ENCODE results near the gene EPS8L2. TPM values are rescaled to one million over a fixed set of nuclear protein-coding genes. Genes with fewer than 3 reads are reported as not detected.

EPS8L2 gene
- total RNA-seq, 1 donor from 2014 or later: 3.0 TPM

DNA sequence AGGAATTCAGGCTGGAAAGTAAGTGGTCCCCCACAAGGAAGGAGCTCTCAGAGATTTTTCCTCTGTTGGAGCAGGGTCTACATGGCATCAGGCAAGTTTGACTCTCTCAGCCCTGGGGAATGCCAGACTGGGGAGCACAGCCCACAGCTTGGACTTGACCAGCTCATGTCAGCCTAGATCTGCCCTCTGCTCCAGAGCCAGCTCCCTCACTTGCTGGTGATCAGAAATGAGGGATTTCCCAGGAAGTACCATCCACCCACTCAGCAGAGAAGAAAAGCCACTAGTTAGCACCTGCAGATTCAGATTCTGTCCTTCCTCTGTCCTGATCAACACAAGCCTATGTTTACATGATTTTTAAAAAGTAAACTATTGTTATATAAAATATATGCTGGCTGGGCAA lies 54.2 kb downstream of the EPS8L2 start:
- no peak for DNase-seq (ENCODE audit: low read depth in 2 of 2)

DNA sequence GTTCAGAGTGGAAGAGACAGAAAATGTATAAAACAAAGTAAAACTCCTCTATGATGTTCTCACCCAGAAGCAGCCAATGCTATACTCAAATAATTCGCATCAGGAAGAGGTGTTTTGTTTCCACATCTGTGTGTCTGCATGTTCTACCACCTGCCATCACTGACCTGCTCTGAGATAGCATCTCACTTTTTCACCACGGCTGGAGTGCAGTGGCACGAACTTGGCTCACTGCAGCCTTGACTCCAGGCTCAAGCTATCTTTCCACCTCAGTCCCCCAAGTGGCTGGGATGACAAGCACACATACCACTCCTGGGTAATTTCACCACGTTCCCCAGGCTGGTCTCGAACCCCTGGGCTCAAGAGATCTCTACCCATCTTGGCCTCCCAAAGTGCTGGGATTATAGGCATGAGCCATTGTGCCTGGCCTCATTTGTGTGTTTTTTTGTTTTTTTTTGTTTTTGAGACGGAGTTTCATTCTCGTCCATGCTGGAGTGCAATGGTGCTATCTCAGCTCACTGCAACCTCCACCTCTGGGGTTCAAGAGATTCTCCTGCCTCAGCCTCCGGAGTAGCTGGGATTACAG lies 55.6 kb downstream of the EPS8L2 start:
- DNase-seq (ENCODE audit: low read depth in 2 of 2): no peak

DNA sequence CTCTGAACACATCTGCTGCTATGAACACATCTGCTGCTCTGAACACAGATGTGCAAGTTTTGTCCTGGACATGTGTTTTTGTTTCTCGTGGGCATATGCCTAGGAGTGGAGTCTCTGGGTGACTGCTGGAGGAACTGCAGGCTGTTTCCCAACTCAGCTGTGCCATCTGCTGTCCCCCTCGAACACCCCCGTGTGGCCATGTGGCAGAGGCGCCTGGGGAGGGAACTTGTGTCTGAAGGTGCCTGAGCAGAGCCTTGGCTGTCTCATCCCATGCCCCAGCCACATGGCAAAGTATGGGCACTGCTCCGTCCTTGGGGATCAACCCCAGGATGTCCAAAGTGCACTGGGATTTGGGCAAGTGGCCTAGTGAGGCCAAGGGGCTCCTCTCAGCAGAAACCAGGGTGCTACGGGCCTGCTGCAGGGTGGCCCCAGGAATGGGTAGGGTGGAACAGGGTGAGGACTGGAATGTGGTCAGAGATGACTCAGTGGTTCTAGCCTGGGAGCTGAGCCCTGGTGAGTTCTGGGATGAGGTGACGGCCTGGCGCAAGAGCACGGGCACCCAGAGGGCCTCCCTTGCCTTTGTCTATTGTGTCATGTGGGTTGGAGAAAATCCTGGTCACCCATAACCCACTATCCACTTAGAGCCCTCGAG lies 56.5 kb downstream of the EPS8L2 start:
- no peak for DNase-seq (ENCODE audit: low read depth in 2 of 2)

DNA sequence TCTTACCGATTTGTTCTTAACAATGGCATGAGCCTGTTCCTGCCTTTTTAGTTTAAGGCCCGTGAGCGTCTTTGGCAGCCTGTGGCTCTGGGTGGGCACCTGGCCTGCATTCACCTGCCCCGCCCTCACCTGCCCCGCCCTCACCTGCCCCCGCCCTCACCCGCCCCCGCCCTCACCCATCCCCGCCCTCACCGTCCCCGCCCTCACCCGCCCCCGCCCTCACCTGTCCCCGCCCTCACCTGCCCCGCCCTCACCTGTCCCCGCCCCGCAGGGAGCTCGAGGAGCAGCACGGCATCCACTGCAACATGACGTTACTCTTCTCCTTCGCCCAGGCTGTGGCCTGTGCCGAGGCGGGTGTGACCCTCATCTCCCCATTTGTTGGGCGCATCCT lies 57.0 kb downstream of the EPS8L2 start:
- no peak for DNase-seq (ENCODE audit: low read depth in 2 of 2)

DNA sequence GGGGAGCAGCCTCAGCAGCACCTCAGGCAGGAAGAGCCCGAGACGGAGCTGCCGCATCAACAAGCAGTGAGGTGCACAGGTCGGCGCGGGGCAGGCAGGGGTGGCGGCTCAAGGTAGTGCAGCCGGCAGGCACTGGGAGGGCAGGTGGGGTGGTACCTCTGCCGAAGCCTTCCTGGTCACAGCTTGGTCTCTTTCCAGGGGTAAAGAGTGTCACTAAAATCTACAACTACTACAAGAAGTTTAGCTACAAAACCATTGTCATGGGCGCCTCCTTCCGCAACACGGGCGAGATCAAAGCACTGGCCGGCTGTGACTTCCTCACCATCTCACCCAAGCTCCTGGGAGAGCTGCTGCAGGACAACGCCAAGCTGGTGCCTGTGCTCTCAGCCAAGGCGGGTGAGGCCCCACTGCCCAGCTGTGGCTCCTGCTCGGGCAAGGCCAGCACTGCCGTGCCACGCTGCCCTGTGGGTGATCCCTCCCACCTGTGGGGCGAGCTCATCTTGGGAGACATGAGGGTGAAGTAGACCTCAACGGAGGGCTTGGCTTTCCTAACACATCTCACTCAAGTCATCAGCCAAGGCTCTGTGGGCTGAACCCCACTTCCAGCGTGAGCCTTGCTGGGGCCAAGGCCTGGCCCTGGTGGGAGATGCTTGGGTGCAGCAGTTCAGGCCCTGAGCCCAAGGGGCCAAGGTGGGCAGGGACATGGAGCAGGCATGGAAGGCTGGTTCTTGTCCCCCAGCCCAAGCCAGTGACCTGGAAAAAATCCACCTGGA lies 57.7 kb downstream of the EPS8L2 start:
- no peak for DNase-seq (ENCODE audit: low read depth in 2 of 2)

DNA sequence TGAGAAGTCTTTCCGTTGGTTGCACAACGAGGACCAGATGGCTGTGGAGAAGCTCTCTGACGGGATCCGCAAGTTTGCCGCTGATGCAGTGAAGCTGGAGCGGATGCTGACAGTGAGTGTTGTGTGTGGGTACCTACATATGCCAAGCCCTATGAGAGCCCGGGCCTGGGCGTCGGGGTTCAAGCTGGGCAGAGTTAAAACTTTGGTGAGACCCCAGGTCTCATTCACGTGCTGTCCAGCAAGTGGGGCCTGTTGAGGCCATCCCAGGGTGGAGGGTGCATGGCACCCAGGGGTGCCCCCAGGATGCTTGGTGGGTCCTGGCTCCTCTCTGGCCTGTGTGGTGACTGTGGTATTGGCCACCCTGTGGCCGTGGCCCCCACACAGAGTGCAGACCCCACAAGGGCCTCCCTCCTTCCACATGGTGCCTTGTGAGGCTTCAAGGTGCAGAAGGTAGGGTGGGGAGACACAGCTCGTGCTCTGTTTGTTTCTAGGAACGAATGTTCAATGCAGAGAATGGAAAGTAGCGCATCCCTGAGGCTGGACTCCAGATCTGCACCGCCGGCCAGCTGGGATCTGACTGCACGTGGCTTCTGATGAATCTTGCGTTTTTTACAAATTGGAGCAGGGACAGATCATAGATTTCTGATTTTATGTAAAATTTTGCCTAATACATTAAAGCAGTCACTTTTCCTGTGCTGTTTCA lies 58.4 kb downstream of the EPS8L2 start:
- no peak for DNase-seq (ENCODE audit: low read depth in 2 of 2)

GRCh38 chr11:765025-765801 lies 59.2 kb downstream of the EPS8L2 start:
- DNase-seq (ENCODE audit: low read depth in 2 of 2): peak; percentile 29 to 53

- no peak for DNase-seq (ENCODE audit: low read depth in 2 of 2)
Observed at GRCh38 chr11:765802-766091, 59.7 kb downstream of the EPS8L2 start.

- DNase-seq (ENCODE audit: low read depth in 2 of 2): no peak
Observed at GRCh38 chr11:766106-766935, 60.3 kb downstream of the EPS8L2 start.

- DNase-seq (ENCODE audit: low read depth in 2 of 2): no peak
Observed at GRCh38 chr11:766936-767210, 60.8 kb downstream of the EPS8L2 start.

DNA sequence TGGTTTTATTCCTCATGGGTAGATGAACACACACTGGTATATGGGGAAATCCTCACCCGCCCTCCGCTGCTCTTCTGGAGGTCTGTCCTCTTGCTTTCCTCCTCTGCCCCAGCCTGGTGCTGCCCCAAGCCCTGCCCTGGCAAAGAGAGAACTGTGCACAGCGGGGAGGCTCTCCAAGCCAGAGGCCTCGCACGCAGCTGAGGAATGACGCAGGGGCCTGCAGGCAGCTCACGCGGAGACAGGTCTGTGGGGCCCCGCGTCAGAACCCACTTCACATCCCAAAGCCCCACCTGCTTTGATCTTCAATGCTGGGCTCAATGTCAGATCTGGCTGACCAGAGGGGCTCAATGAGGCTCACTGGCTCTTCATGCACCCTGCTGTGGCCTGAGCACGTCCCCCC lies 61.2 kb downstream of the EPS8L2 start:
- no peak for DNase-seq (ENCODE audit: low read depth in 2 of 2)

DNA sequence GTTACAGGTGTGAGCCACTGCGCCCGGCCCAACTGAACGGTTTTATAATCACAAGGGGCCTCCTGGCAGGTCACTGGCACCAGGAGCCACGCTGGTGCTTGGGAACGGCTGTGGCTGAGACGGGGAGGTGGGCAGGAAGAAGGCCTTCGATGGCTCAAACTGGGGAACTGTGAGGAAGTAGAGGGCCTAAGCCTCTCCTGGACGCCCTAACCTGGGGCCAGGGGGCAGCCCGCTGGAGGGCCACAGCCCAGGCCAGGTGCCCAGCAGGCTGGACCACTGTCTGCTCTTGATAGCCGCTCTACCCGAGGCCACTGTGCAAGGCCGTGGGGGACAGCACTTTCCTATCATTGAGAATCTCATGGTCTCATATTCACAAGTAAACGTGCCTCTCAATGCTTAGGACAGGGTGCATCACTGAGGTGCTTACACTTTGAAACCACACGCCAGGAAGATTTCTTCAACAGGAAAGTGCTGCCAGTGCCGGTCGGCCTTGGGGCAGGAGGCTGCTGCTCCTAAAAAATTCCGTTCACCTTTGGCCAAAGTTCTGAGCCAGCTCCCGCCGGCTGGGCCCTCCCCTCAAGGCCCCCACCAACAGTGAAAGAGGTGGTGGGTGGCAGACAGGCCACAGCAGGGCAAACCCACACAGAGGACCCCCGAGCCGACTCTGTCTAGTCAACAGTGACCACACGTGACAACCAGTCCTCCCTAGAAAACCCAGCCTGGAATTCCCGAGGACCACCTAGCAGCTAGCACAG lies 64.0 kb downstream of the EPS8L2 start:
- DNase-seq (ENCODE audit: low read depth in 2 of 2): no peak

DNA sequence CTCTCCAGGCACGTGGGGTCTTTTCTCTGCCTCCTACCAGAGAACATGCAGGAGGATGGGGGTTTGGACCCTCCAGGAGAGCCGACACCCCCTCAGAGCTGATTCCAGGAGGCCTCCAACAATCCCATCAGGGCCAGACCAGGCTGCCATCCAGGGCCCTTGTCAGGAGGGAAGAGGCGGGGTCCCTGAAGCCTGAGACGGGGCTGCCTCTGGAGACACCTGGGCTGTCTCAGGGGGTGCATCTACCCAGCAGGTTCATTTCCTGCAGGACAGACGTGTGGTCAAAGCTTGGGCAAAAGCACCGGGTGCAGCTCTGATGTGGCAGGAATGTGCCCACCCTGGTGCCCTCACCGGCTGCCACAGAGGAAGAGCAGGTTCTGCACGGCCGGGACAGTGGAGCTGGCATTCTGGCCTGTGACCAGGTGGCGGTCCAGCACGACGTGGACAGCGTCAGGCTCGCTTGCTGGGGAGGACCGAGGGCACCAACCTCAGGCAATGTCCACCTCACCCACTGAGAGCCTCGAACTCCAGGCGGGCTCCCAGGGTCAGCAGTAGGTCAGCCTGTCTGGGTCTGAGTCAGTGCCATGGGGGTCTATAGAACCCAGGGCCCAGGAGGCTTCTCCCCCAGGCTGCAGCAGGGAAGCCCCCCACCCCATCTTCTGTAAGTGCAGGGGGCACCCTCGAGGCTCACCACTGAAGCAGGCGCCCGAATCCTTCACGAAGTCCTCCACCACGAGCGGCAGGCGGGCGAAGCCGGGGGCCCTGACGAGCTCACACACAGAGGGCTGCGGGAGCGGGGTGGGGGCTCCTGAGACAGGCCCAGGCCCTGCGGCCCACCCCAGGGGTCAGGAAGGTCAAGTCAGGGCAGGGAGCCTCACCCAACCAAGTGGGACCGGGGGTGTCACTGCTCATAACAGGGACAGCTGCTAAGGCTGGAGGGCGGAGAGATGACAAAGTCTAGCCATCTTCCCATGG lies 64.9 kb downstream of the EPS8L2 start:
- no peak for DNase-seq (ENCODE audit: low read depth in 2 of 2)

DNA sequence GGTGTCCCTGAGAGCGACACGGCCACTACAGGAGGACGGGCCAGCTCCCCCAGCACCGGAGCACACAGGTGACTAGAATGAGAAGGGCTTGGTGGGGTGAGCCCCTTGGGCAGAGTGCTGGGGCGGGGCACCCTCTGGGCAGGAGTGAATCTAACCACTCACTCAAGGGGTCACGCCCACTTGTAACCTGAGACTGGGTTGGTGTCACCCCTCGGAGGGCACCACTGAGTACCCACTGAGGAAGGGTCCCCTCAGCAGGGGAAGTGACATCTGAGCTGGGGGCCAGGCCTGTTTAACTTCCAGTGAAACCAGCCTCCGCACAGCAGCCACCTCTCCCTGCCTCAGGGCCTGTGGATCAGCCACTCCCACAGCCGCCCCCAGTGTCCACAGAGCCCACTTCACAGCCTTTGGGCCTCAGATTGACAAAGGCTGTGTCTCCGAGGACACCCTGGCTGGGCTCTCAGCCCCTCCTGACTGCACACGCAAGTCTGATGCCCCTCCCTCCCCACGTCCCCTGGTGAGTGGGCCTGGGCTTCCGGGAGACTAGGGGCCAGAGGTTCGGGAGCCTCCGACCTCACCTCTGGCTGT lies 65.7 kb downstream of the EPS8L2 start:
- no peak for DNase-seq (ENCODE audit: low read depth in 2 of 2)

- no peak for DNase-seq (ENCODE audit: low read depth in 2 of 2)
Observed at GRCh38 chr11:772429-773390, 66.7 kb downstream of the EPS8L2 start.

GRCh38 chr11:773425-773824 lies 67.4 kb downstream of the EPS8L2 start:
- no peak for DNase-seq (ENCODE audit: low read depth in 2 of 2)

DNA sequence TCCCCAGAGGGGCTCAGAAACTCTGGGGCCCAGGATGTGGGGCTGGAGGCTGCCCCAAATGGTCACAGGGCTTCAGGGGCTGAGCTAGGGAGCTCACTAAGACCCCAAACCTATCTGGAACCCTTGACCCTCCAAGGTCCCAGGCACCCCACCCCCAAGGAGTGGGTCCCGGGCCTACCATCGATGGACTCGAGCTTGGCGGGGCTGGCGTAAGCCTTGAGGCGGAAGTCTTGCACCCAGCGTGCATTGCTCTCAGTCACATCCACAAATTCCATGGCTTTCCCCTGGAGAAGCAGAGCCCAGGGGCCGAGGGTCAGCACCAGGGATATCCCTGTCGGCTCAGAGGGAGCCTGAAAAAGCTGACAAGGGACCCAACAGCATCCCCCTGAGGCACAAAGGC lies 67.8 kb downstream of the EPS8L2 start:
- DNase-seq (ENCODE audit: low read depth in 2 of 2): no peak
